GM19452 (cell line): Measurements from ENCODE around the gene TMTC2.
"Not testable (repeated sequence)": the region's sequence is repeated elsewhere in the genome, so short reads cannot be mapped to it uniquely, and the experiment has no call there.

Experiments used
- ATAC-seq: cut with Tn5 transposase; IDR thresholded peaks from one replicate; pipeline ENCODE4 v1.9.1; 2021; ENCODE audit not compliant: unreplicated experiment

TMTC2 gene

GRCh38 chr12:82787016-82787415 lies 100.3 kb downstream of the TMTC2 start:
- no peak for ATAC-seq

GRCh38 chr12:82788594-82788993 lies 101.9 kb downstream of the TMTC2 start:
- no peak for ATAC-seq

GRCh38 chr12:82789674-82790073 lies 103.0 kb downstream of the TMTC2 start:
- ATAC-seq = no peak

GRCh38 chr12:82793751-82794281 lies 107.1 kb downstream of the TMTC2 start:
- ATAC-seq = no peak

DNA sequence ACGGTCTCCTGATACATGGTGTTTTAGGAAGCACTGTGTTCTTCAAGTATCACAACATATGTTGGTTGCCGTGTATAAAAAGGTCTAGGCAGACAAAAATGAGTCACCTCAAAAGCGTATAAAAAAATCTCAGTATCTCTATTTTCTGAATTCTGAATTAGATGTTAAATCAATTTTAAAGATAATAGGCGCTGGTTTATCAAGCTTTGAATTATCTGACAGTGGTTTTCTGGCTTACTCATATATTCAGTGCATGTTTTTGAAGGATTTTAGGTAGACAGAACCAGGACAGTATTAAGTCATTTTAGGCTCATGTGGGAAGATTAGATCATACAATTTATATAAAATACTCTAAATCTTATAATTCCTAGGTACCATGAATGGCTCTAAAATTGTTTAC lies 110.8 kb downstream of the TMTC2 start:
- no peak for ATAC-seq

DNA sequence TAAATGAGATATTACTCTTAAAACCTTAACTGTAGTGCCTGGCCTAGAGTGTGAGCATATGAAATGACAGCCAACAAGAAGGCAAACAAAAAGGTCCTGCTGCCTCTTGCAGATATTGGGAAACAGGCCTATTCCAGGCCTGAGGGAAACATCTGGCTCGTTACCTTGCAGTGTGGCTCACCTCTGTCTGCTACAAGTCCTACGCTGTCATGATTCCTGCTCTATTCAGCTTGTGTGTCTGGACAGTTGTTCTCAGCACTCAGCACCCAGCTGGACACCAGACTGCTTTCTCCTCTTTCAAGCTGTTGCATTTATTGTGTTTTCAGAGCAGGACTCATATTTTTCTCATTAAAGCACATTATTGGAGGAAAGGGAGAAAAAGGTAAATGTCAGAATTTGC lies 113.5 kb downstream of the TMTC2 start:
- no peak for ATAC-seq

- ATAC-seq = no peak
These were observed 115.4 kb downstream of the TMTC2 start for GRCh38 chr12:82801951-82802610.

DNA sequence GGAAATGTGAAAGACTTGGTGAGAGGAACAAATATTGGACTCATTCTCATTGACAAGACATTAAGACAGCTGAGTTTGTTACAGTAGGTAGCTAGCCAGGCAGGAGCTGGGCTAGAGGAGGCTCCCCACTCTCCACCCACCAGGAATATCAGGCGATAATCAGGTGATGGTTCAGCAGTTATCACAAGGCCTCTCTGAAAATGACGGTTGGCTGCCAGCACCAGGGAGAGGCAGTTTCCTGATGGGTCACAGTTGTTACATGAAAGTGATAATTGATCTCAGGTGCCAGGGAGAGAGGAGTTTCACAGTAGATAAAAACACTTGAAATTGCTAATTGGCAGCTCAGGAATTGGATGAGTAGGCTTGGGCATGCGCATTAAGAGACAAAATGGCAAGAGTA lies 116.5 kb downstream of the TMTC2 start:
- no peak for ATAC-seq

GRCh38 chr12:82804601-82805000 lies 117.9 kb downstream of the TMTC2 start:
- ATAC-seq = no peak

DNA sequence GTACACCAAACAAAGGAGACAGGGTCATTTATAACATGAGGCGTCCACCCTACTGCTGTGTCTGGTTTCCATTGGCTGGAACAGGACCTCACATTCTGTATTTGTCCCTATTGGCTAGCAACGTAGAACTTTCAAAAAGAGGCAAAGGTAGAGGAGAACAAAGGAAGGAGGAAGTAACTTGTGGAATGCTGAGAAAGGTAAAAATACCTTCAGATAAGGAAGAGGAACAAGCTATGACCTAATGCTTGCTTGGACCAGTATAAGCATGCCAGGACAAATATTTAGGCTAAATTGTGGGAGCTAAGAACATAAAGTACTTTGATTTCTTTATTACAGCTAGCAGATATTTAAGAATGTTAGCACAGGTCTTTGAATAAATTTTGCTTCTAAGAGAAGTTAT lies 118.3 kb downstream of the TMTC2 start:
- not testable (repeated sequence) for ATAC-seq

- no peak for ATAC-seq
These were observed 119.2 kb downstream of the TMTC2 start for GRCh38 chr12:82805812-82806497.

- ATAC-seq = no peak
These were observed 120.5 kb downstream of the TMTC2 start for GRCh38 chr12:82807132-82807737.

DNA sequence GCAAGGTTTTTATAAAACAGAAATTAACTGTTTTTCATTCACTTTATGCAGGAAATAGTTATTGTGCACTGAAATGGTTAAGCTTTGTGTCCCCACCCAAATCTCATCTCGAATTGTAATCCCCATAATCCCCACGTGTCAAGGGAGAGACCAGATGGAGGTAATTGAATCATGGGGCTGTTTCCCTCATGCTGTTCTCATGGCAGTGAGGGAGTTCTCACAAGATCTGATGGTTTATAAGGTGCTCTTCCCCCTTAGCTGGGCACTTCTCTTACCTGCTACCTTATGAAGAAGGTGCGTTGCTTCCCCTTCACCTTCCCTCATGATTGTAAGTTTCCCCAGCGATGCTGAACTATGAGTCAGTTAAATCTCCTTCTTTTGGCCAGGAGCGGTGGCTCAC lies 123.9 kb downstream of the TMTC2 start:
- ATAC-seq = no peak

DNA sequence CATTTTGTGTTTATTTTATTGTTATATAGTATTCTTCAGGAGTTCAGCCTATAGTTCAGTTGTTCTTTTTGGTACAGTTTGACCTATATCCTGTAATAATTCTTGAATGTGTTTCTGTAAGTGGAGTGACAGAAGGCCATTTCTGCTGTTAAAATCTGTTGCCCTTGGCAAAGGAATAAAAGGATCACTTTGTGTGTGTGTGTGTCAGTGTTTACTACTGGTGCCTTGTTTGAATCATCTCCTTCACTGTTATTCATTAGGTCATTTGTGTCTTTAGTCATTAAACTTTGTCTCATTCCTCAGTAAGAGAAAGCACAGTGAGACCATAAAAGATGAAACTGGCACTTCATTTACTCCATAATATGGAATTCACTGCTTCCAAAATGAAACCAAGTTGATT lies 130.7 kb downstream of the TMTC2 start:
- ATAC-seq = no peak

GRCh38 chr12:82818271-82819035 lies 131.7 kb downstream of the TMTC2 start:
- no peak for ATAC-seq

GRCh38 chr12:82826505-82826904 lies 139.8 kb downstream of the TMTC2 start:
- no peak for ATAC-seq

DNA sequence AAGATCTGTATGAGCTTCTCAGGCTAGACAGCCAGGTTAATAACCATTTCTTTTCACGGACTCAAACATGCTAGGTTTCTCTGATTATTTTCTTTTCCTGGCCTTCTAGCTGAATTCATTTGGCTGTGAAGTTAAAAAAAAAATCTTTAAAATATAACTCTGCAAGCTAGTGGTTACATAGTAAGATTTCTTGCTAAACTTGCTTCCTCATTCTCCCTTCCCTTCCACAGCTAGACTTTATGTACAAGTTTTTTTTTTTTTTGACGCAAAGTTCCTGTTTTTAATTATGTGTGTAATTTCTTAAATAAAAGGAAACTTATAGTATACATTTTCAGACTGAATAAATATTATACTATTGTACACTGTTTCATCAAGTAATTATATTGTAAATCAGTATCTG lies 145.4 kb downstream of the TMTC2 start:
- no peak for ATAC-seq

- ATAC-seq = no peak
These were observed 146.3 kb downstream of the TMTC2 start for GRCh38 chr12:82832981-82833380.

DNA sequence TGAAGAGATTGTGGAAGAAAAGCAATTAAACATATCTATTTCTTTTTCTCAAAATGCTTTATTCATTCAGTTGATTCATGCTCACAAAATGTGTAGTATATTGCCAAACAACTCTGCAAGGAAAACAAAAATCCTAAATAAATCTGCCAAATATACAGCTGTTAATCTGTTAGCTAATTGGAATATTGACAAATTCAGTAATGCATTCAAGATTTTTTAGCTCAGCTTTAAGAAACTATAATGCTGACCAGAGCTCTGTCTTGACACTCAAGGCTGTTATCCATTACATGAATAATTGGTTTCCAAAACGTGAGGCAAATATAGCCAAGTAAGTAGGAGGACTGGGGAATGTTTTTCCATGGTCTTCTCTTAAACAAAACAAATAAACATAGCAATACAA lies 146.8 kb downstream of the TMTC2 start:
- no peak for ATAC-seq

DNA sequence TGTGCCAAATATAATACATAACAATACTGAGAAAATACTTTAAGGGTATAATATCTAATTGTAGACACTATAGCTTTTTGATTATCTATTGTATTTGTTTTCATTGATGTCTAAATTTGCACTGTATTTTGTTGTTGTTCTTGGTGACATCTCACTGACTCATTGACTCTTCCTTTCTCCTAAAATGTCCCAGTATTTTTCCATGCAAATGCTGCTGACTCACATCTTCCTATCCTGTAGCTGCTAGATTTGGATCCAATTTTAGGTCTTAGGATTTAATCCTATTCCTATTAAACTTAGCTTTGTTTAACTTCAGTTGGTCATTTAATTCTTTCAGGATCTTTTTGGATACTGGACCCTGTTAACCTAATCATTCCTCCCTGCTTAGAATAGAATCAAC lies 148.5 kb downstream of the TMTC2 start:
- no peak for ATAC-seq

DNA sequence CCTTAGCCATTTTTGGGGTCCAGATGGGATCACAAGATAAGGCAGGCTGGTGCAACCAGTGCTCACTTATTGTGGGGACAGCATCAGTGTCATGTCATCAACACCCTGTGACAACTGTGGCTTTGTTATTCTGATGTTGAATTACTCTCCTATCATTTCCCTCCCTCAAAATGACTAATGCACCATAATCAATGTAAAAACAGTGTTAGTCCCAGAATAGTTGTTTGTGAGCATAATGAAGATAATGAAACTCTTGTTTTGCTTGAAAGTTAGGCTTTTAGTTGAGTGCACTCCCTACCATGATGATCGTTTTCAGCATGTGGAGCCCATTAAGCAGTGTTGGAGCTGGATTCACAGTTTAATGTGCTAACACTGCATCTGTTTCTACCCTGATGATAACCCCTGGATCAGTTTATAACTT lies 151.4 kb downstream of the TMTC2 start:
- no peak for ATAC-seq
